HG02759 (cell line): ENCODE measurements around the gene RHOT1.

Source experiments
- ATAC-seq: cut with Tn5 transposase; IDR thresholded peaks from one replicate; pipeline ENCODE4 v1.9.1; 2021; ENCODE audit warnings: mild to moderate bottlenecking, moderate library complexity; ENCODE audit not compliant: unreplicated experiment

Gene RHOT1

GRCh38 chr17:32266389-32267301, 124.3 kb downstream of the RHOT1 start:
- ATAC-seq, result no peak

GRCh38 chr17:32267690-32268205, 125.4 kb downstream of the RHOT1 start:
- ATAC-seq, result no peak

GRCh38 chr17:32268734-32269288, 126.5 kb downstream of the RHOT1 start:
- no peak for ATAC-seq

GRCh38 chr17:32269377-32269776, 127.1 kb downstream of the RHOT1 start:
- no peak for ATAC-seq

- no peak for ATAC-seq
Measured at GRCh38 chr17:32271844-32272243, 129.5 kb downstream of the RHOT1 start.

GRCh38 chr17:32274101-32274500, 131.8 kb downstream of the RHOT1 start:
- no peak for ATAC-seq

GRCh38 chr17:32274643-32275042, 132.3 kb downstream of the RHOT1 start:
- no peak for ATAC-seq
